Neural cell (in vitro differentiated cells): Measurements from ENCODE around the gene CNOT6. TPM values are rescaled to one million over a fixed set of nuclear protein-coding genes. Genes with fewer than 3 reads are reported as not detected.

Source experiments
- H2AFZ ChIP-seq: fragments of 200-600, 300-800 bp; sonication (generic), shearing (Covaris generic); 2 replicates; pipeline ENCODE4 v1.6.0; 2014; ENCODE audit warnings: low read depth, mild to moderate bottlenecking, antibody characterized with exemption, low read length, moderate library complexity
- H3F3A ChIP-seq: fragments of 200-600 bp; shearing (Covaris generic); 2 replicates; pipeline ENCODE4 v1.6.1; 2016; ENCODE audit warnings: mild to moderate bottlenecking, moderate library complexity, mixed read lengths, antibody characterized with exemption, low read length; ENCODE audit not compliant: insufficient read depth, poor library complexity, severe bottlenecking
- H3K27ac ChIP-seq: fragments of 200-600, 300-800 bp; sonication (generic), shearing (Covaris generic); 2 replicates; pipeline ENCODE4 v1.5.1; 2014; ENCODE audit warnings: mild to moderate bottlenecking, low read length, moderate library complexity
- H3K27me3 ChIP-seq: fragments of 300-800, 200-600 bp; sonication (generic), shearing (Covaris generic); 2 replicates; pipeline ENCODE4 v1.6.0; 2014; ENCODE audit warnings: mild to moderate bottlenecking, low read depth, low read length, moderate library complexity; ENCODE audit not compliant: insufficient read depth
- H3K36me3 ChIP-seq: fragments of 300-800, 200-600 bp; sonication (generic), shearing (Covaris generic); 2 replicates; pipeline ENCODE4 v1.5.1; 2014; ENCODE audit warnings: mild to moderate bottlenecking, antibody characterized with exemption, low read length, moderate library complexity; ENCODE audit not compliant: insufficient read depth
- H3K4me2 ChIP-seq: fragments of 300-800, 200-600 bp; sonication (generic), shearing (Covaris generic); 2 replicates; pipeline ENCODE4 v1.6.0; 2014; ENCODE audit warnings: mild to moderate bottlenecking, low read length
- H3K4me3 ChIP-seq: fragments of 300-800, 200-600 bp; sonication (generic), shearing (Covaris generic); 2 replicates; pipeline ENCODE4 v1.5.1; 2014; ENCODE audit warnings: mild to moderate bottlenecking, low read length, moderate library complexity
- H3K79me2 ChIP-seq: fragments of 200-600 bp; shearing (Covaris generic); replicated peaks from 2 replicates; pipeline ENCODE4 v1.6.0; 2014; ENCODE audit warnings: mild to moderate bottlenecking, low read length, moderate library complexity; ENCODE audit not compliant: insufficient read depth
- H3K9ac ChIP-seq: fragments of 300-800, 200-600 bp; sonication (generic), shearing (Covaris generic); 2 replicates; pipeline ENCODE4 v1.6.1; 2016; ENCODE audit warnings: mild to moderate bottlenecking, low read length, mixed read lengths
- H3K9me2 ChIP-seq: fragments of 200-600 bp; shearing (Covaris generic); 2 replicates; pipeline ENCODE4 v1.6.1; 2016; ENCODE audit warnings: mild to moderate bottlenecking, low read length, mixed read lengths; ENCODE audit not compliant: insufficient read depth
- H3K9me3 ChIP-seq: fragments of 200-600, 300-800 bp; sonication (generic), shearing (Covaris generic); 2 replicates; pipeline ENCODE4 v1.6.1; 2016; ENCODE audit warnings: mild to moderate bottlenecking, mixed run types, low read length, moderate library complexity, mixed read lengths
- H4K20me1 ChIP-seq: fragments of 200-600 bp; shearing (Covaris generic); 2 replicates; pipeline ENCODE4 v1.6.1; 2016; ENCODE audit warnings: mild to moderate bottlenecking, mixed run types; ENCODE audit not compliant: insufficient read depth
- EP300 ChIP-seq: fragments of 450-650 bp; conservative IDR thresholded peaks from 2 replicates; pipeline ENCODE4 v1.6.1; 2014; ENCODE audit warnings: antibody characterized with exemption, mild to moderate bottlenecking, moderate library complexity; ENCODE audit not compliant: poor library complexity, severe bottlenecking
- EZH2 ChIP-seq: fragments of 200-600, 300-800 bp; shearing (Covaris generic), sonication (generic); IDR thresholded peaks from 2 replicates; pipeline ENCODE4 v1.6.1; 2014; ENCODE audit warnings: antibody characterized with exemption, low read length, borderline replicate concordance, mild to moderate bottlenecking; ENCODE audit not compliant: insufficient read depth, poor library complexity, severe bottlenecking
- MXI1 ChIP-seq: fragments of 450-650 bp; conservative IDR thresholded peaks from 2 replicates; pipeline ENCODE4 v1.6.1; 2014; ENCODE audit warnings: antibody characterized with exemption, mild to moderate bottlenecking; ENCODE audit not compliant: poor library complexity, severe bottlenecking
- POLR2AphosphoS5 ChIP-seq: IDR thresholded peaks from 2 replicates; pipeline ENCODE4 v1.6.1; 2012
- RAD21 ChIP-seq: fragments of 450-650 bp; conservative IDR thresholded peaks from 2 replicates; pipeline ENCODE4 v1.6.1; 2014; ENCODE audit warnings: antibody characterized with exemption, mild to moderate bottlenecking, moderate library complexity
- SMC3 ChIP-seq: fragments of 450-650 bp; conservative IDR thresholded peaks from 2 replicates; pipeline ENCODE4 v1.6.1; 2014; ENCODE audit warnings: antibody characterized with exemption, mild to moderate bottlenecking, moderate library complexity; ENCODE audit not compliant: poor library complexity
- TAF1 ChIP-seq: IDR thresholded peaks from 2 replicates; pipeline ENCODE4 v1.6.1; 2012; ENCODE audit warnings: low read depth
- polyA plus RNA-seq: library from polyadenylated mRNA; depleted of rRNA; stranded (reverse); fragments of >200 nt; gene quantifications from 2 replicates; pipeline ENCODE4 v1.2.3, GENCODE V29; 2014
- TF ChIP-seq, protein P1 (sequence below): IDR thresholded peaks from 2 replicates; pipeline ENCODE4 v1.6.1; 2012; ENCODE audit warnings: borderline replicate concordance

CNOT6 gene
- polyA plus RNA-seq, 1 donor from 2014 or later: 43.0 TPM

DNA sequence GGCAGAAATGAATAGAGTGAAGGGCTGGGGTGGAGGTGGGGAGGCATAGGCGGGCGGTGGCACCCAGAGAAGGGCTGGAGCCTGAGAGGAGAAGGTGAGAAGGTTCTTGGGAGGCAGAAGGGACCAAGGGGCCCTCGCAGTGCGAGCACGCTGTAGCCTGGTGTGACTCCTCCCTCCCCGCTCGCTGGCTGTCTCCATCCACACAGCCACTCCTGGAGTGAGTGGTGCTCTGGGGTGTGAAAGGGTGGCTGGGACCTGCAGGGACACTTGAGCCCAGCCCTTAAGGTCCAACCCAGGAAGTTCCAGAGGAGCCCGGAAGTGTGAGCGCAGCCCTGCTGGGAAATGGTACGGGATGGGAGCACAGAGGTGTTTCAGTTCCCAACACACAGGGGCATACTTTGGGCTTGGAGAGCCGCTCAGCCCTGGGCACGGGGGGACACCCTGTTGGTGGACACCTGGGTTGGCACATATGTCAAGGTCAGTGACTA is 106.4 kb downstream of the CNOT6 start:
- TF ChIP-seq MXI1: no peak
- no peak for TF ChIP-seq RAD21
- TF ChIP-seq, protein P1, sequence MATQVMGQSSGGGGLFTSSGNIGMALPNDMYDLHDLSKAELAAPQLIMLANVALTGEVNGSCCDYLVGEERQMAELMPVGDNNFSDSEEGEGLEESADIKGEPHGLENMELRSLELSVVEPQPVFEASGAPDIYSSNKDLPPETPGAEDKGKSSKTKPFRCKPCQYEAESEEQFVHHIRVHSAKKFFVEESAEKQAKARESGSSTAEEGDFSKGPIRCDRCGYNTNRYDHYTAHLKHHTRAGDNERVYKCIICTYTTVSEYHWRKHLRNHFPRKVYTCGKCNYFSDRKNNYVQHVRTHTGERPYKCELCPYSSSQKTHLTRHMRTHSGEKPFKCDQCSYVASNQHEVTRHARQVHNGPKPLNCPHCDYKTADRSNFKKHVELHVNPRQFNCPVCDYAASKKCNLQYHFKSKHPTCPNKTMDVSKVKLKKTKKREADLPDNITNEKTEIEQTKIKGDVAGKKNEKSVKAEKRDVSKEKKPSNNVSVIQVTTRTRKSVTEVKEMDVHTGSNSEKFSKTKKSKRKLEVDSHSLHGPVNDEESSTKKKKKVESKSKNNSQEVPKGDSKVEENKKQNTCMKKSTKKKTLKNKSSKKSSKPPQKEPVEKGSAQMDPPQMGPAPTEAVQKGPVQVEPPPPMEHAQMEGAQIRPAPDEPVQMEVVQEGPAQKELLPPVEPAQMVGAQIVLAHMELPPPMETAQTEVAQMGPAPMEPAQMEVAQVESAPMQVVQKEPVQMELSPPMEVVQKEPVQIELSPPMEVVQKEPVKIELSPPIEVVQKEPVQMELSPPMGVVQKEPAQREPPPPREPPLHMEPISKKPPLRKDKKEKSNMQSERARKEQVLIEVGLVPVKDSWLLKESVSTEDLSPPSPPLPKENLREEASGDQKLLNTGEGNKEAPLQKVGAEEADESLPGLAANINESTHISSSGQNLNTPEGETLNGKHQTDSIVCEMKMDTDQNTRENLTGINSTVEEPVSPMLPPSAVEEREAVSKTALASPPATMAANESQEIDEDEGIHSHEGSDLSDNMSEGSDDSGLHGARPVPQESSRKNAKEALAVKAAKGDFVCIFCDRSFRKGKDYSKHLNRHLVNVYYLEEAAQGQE: no peak
- no peak for TF ChIP-seq TAF1
- Histone ChIP-seq H4K20me1 (no peaks in the 10 kb centered on the region), H2AFZ (no peak overlapping the region), H3K79me2 (no peaks in the 10 kb centered on the region), H3K36me3 (no peaks in the 10 kb centered on the region), H3K9me2 (no peaks in the 10 kb centered on the region), H3K27me3 (no peaks in the 10 kb centered on the region), H3K9ac (no peak overlapping the region), H3K9me3 (no peaks in the 10 kb centered on the region), H3F3A (no peaks in the 10 kb centered on the region), H3K4me3 (no peak overlapping the region), H3K4me2 (no peak overlapping the region), H3K27ac (no peak overlapping the region)

GRCh38 chr5:180601591-180602480 is 107.7 kb downstream of the CNOT6 start:
- Histone ChIP-seq H3K9me2 (no peaks in the 10 kb centered on the region), H3K9me3 (no peaks in the 10 kb centered on the region), H3K4me3 (no peak overlapping the region), H3K79me2 (no peaks in the 10 kb centered on the region), H3K27ac (no peak overlapping the region), H4K20me1 (no peaks in the 10 kb centered on the region), H3F3A (no peaks in the 10 kb centered on the region), H3K9ac (no peak overlapping the region), H3K4me2 (no peak overlapping the region), H3K36me3 (no peaks in the 10 kb centered on the region), H2AFZ (no peak overlapping the region), H3K27me3 (no peaks in the 10 kb centered on the region)
- TF ChIP-seq EZH2 (no peak), EP300 (no peak), MXI1 (no peak), TAF1 (no peak), POLR2AphosphoS5 (no peak), RAD21 (no peak), SMC3 (no peak)
- TF ChIP-seq, protein P1: no peak
